Heart left ventricle (tissue), 16 donors: ENCODE results near the gene ZBED1. TPM values are rescaled to one million over a fixed set of nuclear protein-coding genes. Genes with fewer than 3 reads are reported as not detected.

Experiments used
- ATAC-seq, 4 donors: fragments of 200-7000 bp; cut with Tn5 transposase; one replicate each; pipeline ENCODE4 v1.9.1; 2020 to 2022; ENCODE audit warnings: moderate library complexity in 4 of 4, mild to moderate bottlenecking in 3 of 4, moderate number of reproducible peaks in 1 of 4
- DNase-seq, 5 donors: peaks; one replicate each; pipeline ENCODE4 v3.0.0-alpha.2; 2020
- H3K27ac ChIP-seq, 12 donors: fragments of 200-600 bp; sonication (generic) in 4 of 12; one replicate each; pipeline versions ENCODE4 v1.5.0 to v1.8.0; 2016 to 2022; ENCODE audit warnings: mild to moderate bottlenecking in 2 of 12
- H3K27me3 ChIP-seq, 9 donors: fragments of 200-600 bp; sonication (generic) in 2 of 9; one replicate each; pipeline versions ENCODE4 v1.5.1 to v1.8.0; 2016 to 2022; ENCODE audit warnings: mild to moderate bottlenecking in 3 of 9
- H3K36me3 ChIP-seq, 9 donors: fragments of 200-600 bp; sonication (generic) in 2 of 9; one replicate each; pipeline versions ENCODE4 v1.5.0 to v1.8.0; 2018 to 2022; ENCODE audit warnings: mild to moderate bottlenecking in 2 of 9
- H3K4me1 ChIP-seq, 12 donors: fragments of 200-600 bp; sonication (generic) in 4 of 12; one replicate each; pipeline versions ENCODE4 v1.5.0 to v1.8.0; 2016 to 2022; ENCODE audit warnings: mild to moderate bottlenecking in 3 of 12
- H3K4me3 ChIP-seq, 12 donors: fragments of 200-600 bp; sonication (generic) in 4 of 12; one replicate each; pipeline versions ENCODE4 v1.5.0 to v1.8.0; 2017 to 2022; ENCODE audit warnings: mild to moderate bottlenecking in 9 of 12, moderate library complexity in 4 of 12
- H3K9me3 ChIP-seq, 12 donors: fragments of 200-600 bp; sonication (generic) in 4 of 12; one replicate each; pipeline versions ENCODE4 v1.5.0 to v1.8.0; 2016 to 2022; ENCODE audit warnings: mild to moderate bottlenecking in 1 of 12
- CTCF ChIP-seq, 12 donors: fragments of 200-600 bp; sonication (generic) in 4 of 12; IDR thresholded peaks; one replicate each; pipeline versions ENCODE4 v1.5.0 to v1.8.0; 2018 to 2022; ENCODE audit warnings: antibody characterized with exemption in 12 of 12, mild to moderate bottlenecking in 5 of 12
- POLR2A ChIP-seq, 2 donors: fragments of 450-650 bp; IDR thresholded peaks; one replicate each; pipeline ENCODE4 v1.6.1; 2017; ENCODE audit warnings: antibody characterized with exemption in 2 of 2, mild to moderate bottlenecking in 2 of 2, moderate library complexity in 2 of 2
- WGBS, 4 donors: extraction: QIAGEN DNeasy Blood & Tissue Kit in 2 of 4; methylation state at CpG; one replicate each; pipeline versions ENCODE4 v1.1.5 to v1.1.7; 2013 to 2018; 5-methylcytosine and 5-hydroxymethylcytosine counted together
- intact Hi-C, 10 donors: fragments of 100-400 bp; cut with DNase I; formaldehyde crosslinking; loops; one replicate each; pipeline versions ENCODE4 v1.11.1 to v1.14.2; 2022
- polyA plus RNA-seq, 2 donors: library from polyadenylated mRNA; stranded (reverse); fragments of 200-250 nt; gene quantifications; one replicate each; pipeline ENCODE4 v1.2.3, GENCODE V29; 2013
- total RNA-seq, 9 donors: library from RNA; depleted of rRNA in 2 of 9; stranded (reverse); fragments of >200 nt in 2 of 9; fragmentation: NEBNext Ultra II Directional in 3 of 9; extraction: Animal tissue kit (Norgen Biotek cat#: 25700) in 3 of 9; gene quantifications; one replicate each; pipeline versions ENCODE4 v1.1.0 to v1.2.4, GENCODE V29; 2016 to 2023
- donor health status: ischemic (EF 13 %, LVEDD 7.1; RV severe dilation, severe dysfunction).
- donor health status: healthy with polysubstance abuse.
- donor health status: DM: no; HTN: yes; CAD: no.
- donor health status: DM: no; HTN: no; CAD: no.
- donor health status: ischemic (EF 25% LVEDD 6.9; RV normal size, moderate dysfunction).
- donor health status: ischemic (EF 25% LVEDD 5.7; RV mildly dilated, moderate dysfunction).
- donor health status: healthy.
- donor health status: DM: yes; HTN: yes; CAD: no.
- donor health status: ischemic (EF 35%, LVEDD 5.7; RV mildly dilated, moderate dysfunction).
- donor health status: nonischemic (EF 11% LVEDD 7.7; RV severe dilation, severe dysfunction).
- donor health status: DM: yes; HTN: yes; CAD: no.
- donor health status: PGD.
- donor health status: ischemic (EF 29% LVEDD 5.4; RV normal size, mild dysfunction).
- donor health status: nonischemic (EF 23%, LVEDD 6.1; RV moderate dilation, normal function).

ZBED1 gene
- total and polyA plus RNA-seq, 11 donors = 25.9 to 87.1 (median 59.5) TPM

GRCh38 chrX:2541603-2542002 is 40.8 kb upstream of the ZBED1 start:
- H3K4me3 ChIP-seq = no peak overlapping the region
- ATAC-seq = no peak
- WGBS, 4 donors = 77 to 90% (median 88%) methylated on average over 8 of the region's 8 CpGs

GRCh38 chrX:2540426-2540947 is 39.7 kb upstream of the ZBED1 start:
- no peak for DNase-seq
- WGBS, 4 donors = 78 to 88% (median 82%) methylated on average over 7 to 12 of the region's 12 CpGs

More at GRCh38 chrX:2541603-2542002, 40.8 kb upstream of the ZBED1 start:
- no peak overlapping the region for H3K27ac ChIP-seq
- DNase-seq = no peak
- no peak for TF ChIP-seq CTCF (IDR thresholded peaks at IDR 0.05)
- no peak for TF ChIP-seq POLR2A (IDR thresholded peaks at IDR 0.05)
- H3K27me3 ChIP-seq = peaks cover 0 to 5% (median 0%) of the 10 kb centered on the region in 9 donors
- H3K4me1 ChIP-seq = peaks cover 0 to 20% (median 0%) of the 10 kb centered on the region in 12 donors
- H3K9me3 ChIP-seq = peaks cover 0 to 10% (median 0%) of the 10 kb centered on the region in 12 donors
- H3K36me3 ChIP-seq = no peaks in the 10 kb centered on the region
- intact Hi-C loops = no loop called here

GRCh38 chrX:2539586-2539985 is 38.8 kb upstream of the ZBED1 start:
- 59 to 79% (median 72%) methylated on average over 3 of the region's 3 CpGs for WGBS, 4 donors
- intact Hi-C loops = no loop called here
- ATAC-seq = no peak

More at GRCh38 chrX:2540426-2540947, 39.7 kb upstream of the ZBED1 start:
- no peak overlapping the region for H3K4me3 ChIP-seq
- H3K27ac ChIP-seq = no peak overlapping the region
- H3K36me3 ChIP-seq = no peaks in the 10 kb centered on the region
- H3K27me3 ChIP-seq = peaks cover 0 to 5% (median 0%) of the 10 kb centered on the region in 9 donors
- H3K4me1 ChIP-seq = peaks cover 0 to 20% (median 0%) of the 10 kb centered on the region in 12 donors
- peaks cover 0 to under 1% (median 0%) of the 10 kb centered on the region in 12 donors for H3K9me3 ChIP-seq
- no peak for ATAC-seq
- TF ChIP-seq CTCF (IDR thresholded peaks at IDR 0.05) (no peak), POLR2A (IDR thresholded peaks at IDR 0.05) (no peak)
- intact Hi-C loops = no loop called here

More at GRCh38 chrX:2539586-2539985, 38.8 kb upstream of the ZBED1 start:
- H3K4me3 ChIP-seq = no peak overlapping the region
- peaks cover 0 to 5% (median 0%) of the 10 kb centered on the region in 9 donors for H3K27me3 ChIP-seq
- H3K36me3 ChIP-seq = no peaks in the 10 kb centered on the region
- TF ChIP-seq CTCF (IDR thresholded peaks at IDR 0.05) (no peak), POLR2A (IDR thresholded peaks at IDR 0.05) (no peak)
- no peak for DNase-seq
- H3K27ac ChIP-seq = no peak overlapping the region
- H3K9me3 ChIP-seq = no peaks in the 10 kb centered on the region
- H3K4me1 ChIP-seq = peaks cover 0 to 20% (median 0%) of the 10 kb centered on the region in 12 donors
